ENCODE measurements around the gene SHANK2. TPM values are rescaled to one million over a fixed set of nuclear protein-coding genes. Genes with fewer than 3 reads are reported as not detected.

SHANK2 gene
- total and polyA plus RNA-seq, 2 of the 4 experiments (the other 2 are of a cell fraction): 1.6 to 2.2 TPM

Other genes starting within 250 kb of the SHANK2 start
- gene DHCR7, start 195.8 kb upstream of the SHANK2 start, total RNA-seq (2012; rRNA removed): 20.0 and 22.0 TPM in 2 replicates
- 43.2 and 43.3 TPM in 2 replicates for gene DHCR7, start 195.8 kb upstream of the SHANK2 start, polyA plus RNA-seq (2012; rRNA removed)
- gene NADSYN1, start 200.6 kb upstream of the SHANK2 start, total RNA-seq (2012; rRNA removed): 59.2 and 70.4 TPM in 2 replicates
- gene NADSYN1, start 200.6 kb upstream of the SHANK2 start, polyA plus RNA-seq (2012; rRNA removed): 63.7 and 69.5 TPM in 2 replicates